Neuronal stem cell (in vitro differentiated cells): Measurements from ENCODE around the gene ITGA11.
A peak's percentile ranks its signal among the peaks of the same experiment; 100 is the strongest.
"Not testable (repeated sequence)": the region's sequence is repeated elsewhere in the genome, so short reads cannot be mapped to it uniquely, and the experiment has no call there.

Experiments used
- DNase-seq: peaks from one replicate; pipeline ENCODE4 v3.0.0-alpha.2; 2013; ENCODE audit warnings: low spot score
- H2AFZ ChIP-seq: one replicate; pipeline ENCODE4 v1.6.1; 2013; ENCODE audit warnings: mild to moderate bottlenecking, low read length, inconsistent platforms
- H2AK5ac ChIP-seq: 2 replicates; pipeline ENCODE4 v1.6.1; 2013; ENCODE audit warnings: low read depth, mild to moderate bottlenecking, inconsistent platforms, low read length, moderate library complexity, mixed read lengths
- H2BK120ac ChIP-seq: 2 replicates; pipeline ENCODE4 v1.6.1; 2013; ENCODE audit warnings: low read depth, mild to moderate bottlenecking, inconsistent platforms, low read length, moderate library complexity, mixed read lengths
- H2BK12ac ChIP-seq: one replicate; pipeline ENCODE4 v1.6.1; 2013; ENCODE audit warnings: low read length, inconsistent platforms
- H2BK15ac ChIP-seq: 2 replicates; pipeline ENCODE4 v1.6.1; 2013; ENCODE audit warnings: mild to moderate bottlenecking, low read length, inconsistent platforms, mixed read lengths
- H2BK5ac ChIP-seq: one replicate; pipeline ENCODE4 v1.6.1; 2013; ENCODE audit warnings: inconsistent platforms, mild to moderate bottlenecking, low read length, moderate library complexity
- H3K14ac ChIP-seq: one replicate; pipeline ENCODE4 v1.6.1; 2013; ENCODE audit warnings: low read length, inconsistent platforms
- H3K18ac ChIP-seq: 2 replicates; pipeline ENCODE4 v1.6.1; 2013; ENCODE audit warnings: low read length, inconsistent platforms
- H3K23ac ChIP-seq: 2 replicates; pipeline ENCODE4 v1.6.1; 2013; ENCODE audit warnings: low read depth, mild to moderate bottlenecking, mixed read lengths, low read length, inconsistent platforms; ENCODE audit not compliant: poor library complexity
- H3K27ac ChIP-seq: replicated peaks from 3 replicates; pipeline ENCODE4 v1.5.1; 2013; ENCODE audit warnings: low read length, inconsistent platforms
- H3K27me3 ChIP-seq, 3 experiments: 2 replicates each; pipeline ENCODE4 v1.6.1; 2013; ENCODE audit warnings: low read length in 3 of 3, mild to moderate bottlenecking in 2 of 3, inconsistent platforms in 1 of 3, low read depth in 1 of 3, mixed read lengths in 1 of 3, moderate library complexity in 1 of 3; ENCODE audit not compliant: control insufficient read depth in 3 of 3, insufficient read depth in 3 of 3
- H3K36me3 ChIP-seq, 2 donors: replicated peaks in 1 of 2; 2 replicates each; pipeline ENCODE4 v1.6.1; 2013; ENCODE audit warnings: low read length in 2 of 2; ENCODE audit not compliant: control insufficient read depth in 2 of 2, insufficient read depth in 2 of 2
- H3K4ac ChIP-seq: 2 replicates; pipeline ENCODE4 v1.6.1; 2013; ENCODE audit warnings: inconsistent platforms, mild to moderate bottlenecking, low read length, moderate library complexity
- H3K4me1 ChIP-seq, 2 donors: 1 replicate in 1 of 2; 2 replicates in 1 of 2; pipeline ENCODE4 v1.6.1; 2013; ENCODE audit warnings: low read length in 2 of 2, low read depth in 1 of 2; ENCODE audit not compliant: control insufficient read depth in 2 of 2, insufficient read depth in 1 of 2
- H3K4me2 ChIP-seq: one replicate; pipeline ENCODE4 v1.6.1; 2013; ENCODE audit warnings: mild to moderate bottlenecking, low read length, inconsistent platforms; ENCODE audit not compliant: insufficient read depth, poor library complexity, severe bottlenecking
- H3K4me3 ChIP-seq, 2 donors: 2 replicates each; pipeline ENCODE4 v1.5.1; 2013; ENCODE audit warnings: low read length in 2 of 2, mild to moderate bottlenecking in 2 of 2, inconsistent platforms in 1 of 2, moderate library complexity in 1 of 2
- H3K79me1 ChIP-seq: one replicate; pipeline ENCODE4 v1.6.1; 2013; ENCODE audit warnings: low read depth, mild to moderate bottlenecking, inconsistent platforms, low read length, moderate library complexity
- H3K9ac ChIP-seq: one replicate; pipeline ENCODE4 v1.6.1; 2013; ENCODE audit warnings: mild to moderate bottlenecking, low read depth, low read length, inconsistent platforms; ENCODE audit not compliant: poor library complexity
- H3K9me3 ChIP-seq, 2 donors: replicated peaks in 1 of 2; 2 replicates each; pipeline versions ENCODE3 to v1.6.1; 2013; ENCODE audit warnings: low read length in 2 of 2, mild to moderate bottlenecking in 2 of 2, inconsistent platforms in 1 of 2, low read depth in 1 of 2, mixed read lengths in 1 of 2, moderate library complexity in 1 of 2; ENCODE audit not compliant: control insufficient read depth in 2 of 2, insufficient read depth in 1 of 2
- H4K8ac ChIP-seq: one replicate; pipeline ENCODE4 v1.6.1; 2013; ENCODE audit warnings: low read depth, mild to moderate bottlenecking, inconsistent platforms, low read length, moderate library complexity
- H4K91ac ChIP-seq: one replicate; pipeline ENCODE4 v1.6.1; 2013; ENCODE audit warnings: low read length, low read depth, mild to moderate bottlenecking, inconsistent platforms; ENCODE audit not compliant: poor library complexity
- WGBS, 2 donors: extraction: QIAGEN DNeasy Blood & Tissue Kit; methylation state at CpG; one replicate each; pipeline ENCODE4 v1.1.7; 2013; ENCODE audit warnings: missing lambda C conversion rate in 2 of 2, mixed read lengths in 1 of 2; ENCODE audit not compliant: insufficient read length in 2 of 2, insufficient replicate concordance in 1 of 2; ENCODE audit errors: extremely low coverage in 2 of 2; 5-methylcytosine and 5-hydroxymethylcytosine counted together

Gene ITGA11

DNA sequence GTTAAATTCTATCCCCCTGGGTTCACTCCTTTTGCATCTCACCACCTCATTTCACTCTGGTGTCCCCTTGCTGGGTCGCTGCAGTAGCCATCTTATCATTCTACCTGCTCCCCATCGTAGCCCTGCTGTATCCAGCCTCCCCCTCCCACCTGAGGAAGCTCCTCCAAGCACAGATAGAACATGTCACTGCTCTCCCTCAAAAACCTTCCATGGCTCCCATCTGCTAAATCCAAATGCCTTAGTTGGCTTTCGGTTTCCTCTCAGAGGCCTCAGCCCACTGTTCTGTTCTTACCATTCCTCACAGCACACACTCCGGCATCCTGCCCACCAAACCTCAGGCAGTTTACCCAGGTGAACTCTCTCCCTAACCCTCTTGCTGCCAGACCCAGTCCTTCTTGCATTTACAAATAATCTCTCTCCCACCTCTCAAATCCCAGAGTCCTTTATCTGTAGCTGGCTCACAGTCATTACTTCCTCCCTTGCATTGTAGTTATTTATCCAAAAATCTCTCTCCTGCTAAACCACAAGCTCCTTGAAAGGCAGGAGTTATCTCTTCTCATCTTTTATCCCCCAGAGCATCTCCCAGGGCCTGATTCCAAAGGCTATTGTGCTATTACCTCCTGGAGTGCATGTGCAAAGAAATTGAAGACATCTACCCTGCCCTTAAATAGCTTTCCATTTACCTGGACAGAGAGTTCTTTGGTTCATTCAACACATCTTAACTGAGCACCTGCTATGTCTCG is 9.4 kb downstream of the ITGA11 start:
- H3K9me3 ChIP-seq, H3K27ac ChIP-seq, DNase-seq, H3K18ac ChIP-seq, H2AFZ ChIP-seq, H3K36me3 ChIP-seq, H2BK5ac ChIP-seq, H3K14ac ChIP-seq, H4K8ac ChIP-seq, H2BK15ac ChIP-seq, H2AK5ac ChIP-seq, H2BK120ac ChIP-seq, H3K9ac ChIP-seq, H3K4me2 ChIP-seq, H3K4ac ChIP-seq, H4K91ac ChIP-seq, H3K23ac ChIP-seq, H2BK12ac ChIP-seq, H3K4me3 ChIP-seq, H3K79me1 ChIP-seq: not testable (repeated sequence)
- no CpG with 5 or more reads among the region's 5 CpGs for WGBS, 2 donors
- Histone ChIP-seq H3K4me1 (peaks cover 4 to 27% of the 10 kb centered on the region in 2 donors), H3K27me3 (peaks cover 0 to 26% (median 0%) of the 10 kb centered on the region in 3 experiments)

DNA sequence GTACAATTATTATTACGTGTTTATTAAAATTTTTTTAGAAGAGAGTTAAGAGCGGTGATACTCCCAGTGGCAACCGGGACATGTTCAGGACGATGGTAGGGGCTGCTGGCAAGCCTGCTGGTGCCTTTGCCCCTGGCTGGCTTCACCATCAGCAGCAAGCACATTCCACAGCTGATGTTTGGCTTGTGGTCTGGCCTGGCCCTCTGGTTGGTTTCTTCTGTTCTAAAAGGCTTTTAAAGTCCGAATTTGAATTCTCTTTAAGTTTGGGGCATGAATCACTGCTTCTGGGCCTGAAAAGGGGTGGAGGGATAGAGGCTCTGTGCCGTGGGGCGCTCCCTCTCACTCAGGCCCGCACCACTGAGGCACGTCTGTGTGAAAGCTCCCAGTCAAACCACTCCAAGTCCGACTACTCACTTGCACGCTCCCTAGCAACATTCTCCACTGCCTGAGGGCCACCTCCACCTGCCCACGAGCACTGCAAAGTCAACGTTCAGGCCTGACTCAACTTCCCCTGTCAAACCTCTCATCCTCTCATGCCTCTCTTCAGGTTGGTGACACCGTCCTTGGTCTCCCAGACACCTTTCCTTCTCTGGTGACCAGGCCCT is 10.1 kb downstream of the ITGA11 start:
- Histone ChIP-seq H2BK5ac (no peak overlapping the region), H2BK12ac (peak overlapping the region; percentile 26), H3K9ac (no peak overlapping the region), H4K8ac (no peak overlapping the region), H3K4ac (peak overlapping the region; percentile 24), H2AFZ (no peak overlapping the region), H3K27me3 (peaks cover 0 to 24% (median 0%) of the 10 kb centered on the region in 3 experiments), H2AK5ac (peak overlapping the region; percentile 17), H3K4me1 (peaks cover 4 to 27% of the 10 kb centered on the region in 2 donors), H3K79me1 (no peaks in the 10 kb centered on the region), H3K9me3 (no peaks in the 10 kb centered on the region), H3K18ac (peak overlapping the region; percentile 30), H4K91ac (no peak overlapping the region), H3K4me2 (no peak overlapping the region), H2BK15ac (peak overlapping the region; percentile 78), H3K23ac (no peak overlapping the region), H2BK120ac (no peak overlapping the region), H3K27ac (no peak overlapping the region), H3K4me3 (no peak overlapping the region), H3K14ac (no peak overlapping the region), H3K36me3 (no peaks in the 10 kb centered on the region)
- DNase-seq: no peak
- 100% methylated on average over 1 of the region's 14 CpGs; no CpG with 5 or more reads in 1 of the 2 donors for WGBS, 2 donors

DNA sequence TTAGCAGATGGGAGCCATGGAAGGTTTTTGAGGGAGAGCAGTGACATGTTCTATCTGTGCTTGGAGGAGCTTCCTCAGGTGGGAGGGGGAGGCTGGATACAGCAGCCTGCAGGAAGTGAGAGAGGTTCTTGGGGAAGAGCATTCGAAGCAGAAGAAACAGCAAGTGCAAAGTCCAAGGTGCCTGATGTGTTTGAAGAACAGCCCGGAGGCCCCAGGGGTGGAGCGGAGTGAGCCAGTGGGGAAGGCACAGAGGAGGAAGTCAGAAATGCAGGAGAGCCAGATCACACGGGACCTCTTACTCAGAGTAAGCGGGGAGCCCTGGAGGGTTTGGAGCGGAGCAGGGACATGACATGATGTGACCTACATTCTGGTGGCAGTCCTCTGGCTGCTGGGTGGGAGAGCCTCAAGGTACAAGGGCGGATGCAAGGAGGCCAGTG is 10.8 kb downstream of the ITGA11 start:
- no peak overlapping the region for H4K91ac ChIP-seq
- H2AK5ac ChIP-seq: peak overlapping the region; percentile 9
- no peak overlapping the region for H2BK120ac ChIP-seq
- H3K14ac ChIP-seq: no peak overlapping the region
- no peak overlapping the region for H2BK12ac ChIP-seq
- no peak overlapping the region for H2BK5ac ChIP-seq
- peaks cover 0 to 21% (median 0%) of the 10 kb centered on the region in 3 experiments for H3K27me3 ChIP-seq
- H4K8ac ChIP-seq: no peak overlapping the region
- no CpG with 5 or more reads among the region's 7 CpGs for WGBS, 2 donors
- H3K9me3 ChIP-seq: no peaks in the 10 kb centered on the region
- H3K4ac ChIP-seq: no peak overlapping the region
- H2BK15ac ChIP-seq: no peak overlapping the region
- DNase-seq: no peak
- H3K27ac ChIP-seq: no peak overlapping the region
- no peaks in the 10 kb centered on the region for H3K36me3 ChIP-seq
- H3K23ac ChIP-seq: no peak overlapping the region
- H3K4me2 ChIP-seq: no peak overlapping the region
- H3K9ac ChIP-seq: no peak overlapping the region
- peak overlapping the region; percentile 33 for H3K18ac ChIP-seq
- no peak overlapping the region for H3K4me3 ChIP-seq
- no peak overlapping the region for H2AFZ ChIP-seq
- no peaks in the 10 kb centered on the region for H3K79me1 ChIP-seq
- peaks cover 4 to 27% of the 10 kb centered on the region in 2 donors for H3K4me1 ChIP-seq

DNA sequence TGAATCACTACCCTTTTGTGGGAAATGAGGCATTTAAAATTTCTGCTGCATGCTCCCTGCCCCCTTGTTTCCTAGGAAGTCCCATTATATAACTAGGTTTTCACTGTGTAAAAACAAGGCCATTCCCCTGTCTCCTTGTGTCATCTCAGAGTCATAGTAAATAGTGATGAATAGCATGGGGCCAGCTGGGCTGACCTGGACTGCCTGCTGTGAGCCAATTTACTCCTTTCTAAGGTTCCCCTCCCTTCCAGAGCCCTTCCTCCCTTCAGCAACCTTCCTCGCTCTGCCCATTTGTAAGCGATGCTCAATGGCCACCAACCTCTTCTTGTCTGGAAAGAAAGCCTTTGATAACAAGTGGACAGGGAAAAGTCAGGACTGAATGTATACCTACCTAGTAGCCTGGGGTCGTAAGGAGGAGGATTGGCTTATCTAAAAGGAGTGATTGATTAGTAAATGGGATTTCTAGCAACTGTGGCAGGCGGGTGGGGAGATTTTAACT is 11.7 kb downstream of the ITGA11 start:
- H2BK120ac ChIP-seq: no peak overlapping the region
- no peak overlapping the region for H3K9ac ChIP-seq
- H3K4me1 ChIP-seq: peaks cover 4 to 27% of the 10 kb centered on the region in 2 donors
- no peaks in the 10 kb centered on the region for H3K9me3 ChIP-seq
- H2BK5ac ChIP-seq: no peak overlapping the region
- H2AK5ac ChIP-seq: no peak overlapping the region
- no peak overlapping the region for H3K18ac ChIP-seq
- no peak overlapping the region for H2BK12ac ChIP-seq
- no peak overlapping the region for H3K4me2 ChIP-seq
- H3K23ac ChIP-seq: no peak overlapping the region
- H4K8ac ChIP-seq: no peak overlapping the region
- no peaks in the 10 kb centered on the region for H3K36me3 ChIP-seq
- H4K91ac ChIP-seq: no peak overlapping the region
- no peak overlapping the region for H2BK15ac ChIP-seq
- WGBS, 2 donors: no CpG with 5 or more reads among the region's 4 CpGs
- no peaks in the 10 kb centered on the region for H3K79me1 ChIP-seq
- peak overlapping the region; percentile 17 for H3K27ac ChIP-seq
- DNase-seq: peak; percentile 38
- no peak overlapping the region for H3K4ac ChIP-seq
- H2AFZ ChIP-seq: no peak overlapping the region
- no peak overlapping the region for H3K14ac ChIP-seq
- peaks cover 0 to 23% (median 0%) of the 10 kb centered on the region in 3 experiments for H3K27me3 ChIP-seq
- no peak overlapping the region for H3K4me3 ChIP-seq
